Activated naive CD8-positive, alpha-beta T cell treated with anti-CD3 and anti-CD28 coated beads, Interleukin-2, amount 50 U/mL, for 24 hours (primary cell): ENCODE data around the gene METRNL.

ENCODE experiments used
- ATAC-seq: fragments of 150-1000 bp; cut with Tn5 transposase; one replicate; pipeline ENCODE4 v1.10.0; 2021
- DNase-seq: peaks from one replicate; pipeline ENCODE4 v3.0.0; 2021
- H3K27ac Mint-ChIP-seq: one replicate; pipeline ENCODE4 v1.8.0; 2021; ENCODE audit warnings: mild to moderate bottlenecking, mixed read lengths
- H3K27me3 Mint-ChIP-seq: one replicate; pipeline ENCODE4 v1.8.0; 2021; ENCODE audit warnings: mixed read lengths
- H3K36me3 Mint-ChIP-seq: one replicate; pipeline ENCODE4 v1.8.0; 2021; ENCODE audit warnings: low read depth, mixed read lengths
- H3K4me1 Mint-ChIP-seq: one replicate; pipeline ENCODE4 v1.8.0; 2021; ENCODE audit warnings: mixed read lengths
- H3K4me3 Mint-ChIP-seq: one replicate; pipeline ENCODE4 v1.8.0; 2021; ENCODE audit warnings: mild to moderate bottlenecking, moderate library complexity, mixed read lengths
- H3K9me3 Mint-ChIP-seq: one replicate; pipeline ENCODE4 v1.8.0; 2021; ENCODE audit warnings: mixed read lengths

The METRNL gene

GRCh38 chr17:83106056-83106588 lies 26.7 kb downstream of the METRNL start:
- Mint-ChIP-seq H3K27me3 (peaks cover 20% of the 10 kb centered on the region), H3K27ac (no peak overlapping the region), H3K9me3 (no peaks in the 10 kb centered on the region), H3K4me3 (no peak overlapping the region), H3K4me1 (no peaks in the 10 kb centered on the region), H3K36me3 (no peaks in the 10 kb centered on the region)
- DNase-seq = no peak
- no peak for ATAC-seq

- Mint-ChIP-seq H3K9me3 (no peaks in the 10 kb centered on the region), H3K27ac (no peak overlapping the region), H3K36me3 (no peaks in the 10 kb centered on the region), H3K4me3 (no peak overlapping the region), H3K4me1 (no peaks in the 10 kb centered on the region), H3K27me3 (peaks cover 17% of the 10 kb centered on the region)
- no peak for DNase-seq
- no peak for ATAC-seq
These were observed 27.7 kb downstream of the METRNL start for GRCh38 chr17:83106913-83107655.

- ATAC-seq = no peak
- no peak overlapping the region for H3K4me3 Mint-ChIP-seq
- DNase-seq = no peak
- no peaks in the 10 kb centered on the region for H3K9me3 Mint-ChIP-seq
- no peaks in the 10 kb centered on the region for H3K4me1 Mint-ChIP-seq
- H3K27me3 Mint-ChIP-seq = peaks cover 17% of the 10 kb centered on the region
- H3K27ac Mint-ChIP-seq = no peak overlapping the region
- H3K36me3 Mint-ChIP-seq = no peaks in the 10 kb centered on the region
These were observed 28.2 kb downstream of the METRNL start for GRCh38 chr17:83107656-83108048.

- no peaks in the 10 kb centered on the region for H3K4me1 Mint-ChIP-seq
- H3K27ac Mint-ChIP-seq = no peak overlapping the region
- no peaks in the 10 kb centered on the region for H3K9me3 Mint-ChIP-seq
- H3K36me3 Mint-ChIP-seq = no peaks in the 10 kb centered on the region
- ATAC-seq (no peak), DNase-seq (no peak)
- peaks cover 17% of the 10 kb centered on the region for H3K27me3 Mint-ChIP-seq
- no peak overlapping the region for H3K4me3 Mint-ChIP-seq
These were observed 29.3 kb downstream of the METRNL start for GRCh38 chr17:83108709-83109108.

- Mint-ChIP-seq H3K4me3 (no peak overlapping the region), H3K27me3 (peaks cover 14% of the 10 kb centered on the region), H3K27ac (no peak overlapping the region), H3K36me3 (no peaks in the 10 kb centered on the region), H3K9me3 (no peaks in the 10 kb centered on the region), H3K4me1 (no peaks in the 10 kb centered on the region)
- ATAC-seq (no peak), DNase-seq (no peak)
These were observed 30.0 kb downstream of the METRNL start for GRCh38 chr17:83109386-83109785.

- ATAC-seq = no peak
These were observed 30.6 kb downstream of the METRNL start for GRCh38 chr17:83109793-83110645.

GRCh38 chr17:83110735-83111134 lies 31.3 kb downstream of the METRNL start:
- ATAC-seq = no peak
- H3K9me3 Mint-ChIP-seq = no peaks in the 10 kb centered on the region
- no peak for DNase-seq
- no peak overlapping the region for H3K27ac Mint-ChIP-seq
- no peak overlapping the region for H3K4me3 Mint-ChIP-seq
- H3K36me3 Mint-ChIP-seq = no peaks in the 10 kb centered on the region
- H3K4me1 Mint-ChIP-seq = no peaks in the 10 kb centered on the region
- peaks cover 10% of the 10 kb centered on the region for H3K27me3 Mint-ChIP-seq

More at GRCh38 chr17:83109793-83110645, 30.6 kb downstream of the METRNL start:
- no peak overlapping the region for H3K27ac Mint-ChIP-seq
- H3K4me1 Mint-ChIP-seq = no peaks in the 10 kb centered on the region
- no peaks in the 10 kb centered on the region for H3K36me3 Mint-ChIP-seq
- H3K27me3 Mint-ChIP-seq = peaks cover 10% of the 10 kb centered on the region
- no peaks in the 10 kb centered on the region for H3K9me3 Mint-ChIP-seq
- no peak for DNase-seq
- H3K4me3 Mint-ChIP-seq = no peak overlapping the region

GRCh38 chr17:83111516-83112282 lies 32.3 kb downstream of the METRNL start:
- Mint-ChIP-seq H3K4me3 (no peak overlapping the region), H3K27ac (no peak overlapping the region), H3K4me1 (no peaks in the 10 kb centered on the region), H3K9me3 (no peaks in the 10 kb centered on the region), H3K27me3 (peaks cover 10% of the 10 kb centered on the region), H3K36me3 (no peaks in the 10 kb centered on the region)
- ATAC-seq (no peak), DNase-seq (no peak)

- Mint-ChIP-seq H3K36me3 (no peaks in the 10 kb centered on the region), H3K4me3 (no peak overlapping the region), H3K27me3 (peaks cover 7% of the 10 kb centered on the region), H3K4me1 (peaks cover 2% of the 10 kb centered on the region), H3K27ac (no peak overlapping the region), H3K9me3 (no peaks in the 10 kb centered on the region)
- DNase-seq (no peak), ATAC-seq (no peak)
These were observed 34.0 kb downstream of the METRNL start for GRCh38 chr17:83113381-83113780.

- no peak for DNase-seq
- no peak overlapping the region for H3K4me3 Mint-ChIP-seq
- H3K27ac Mint-ChIP-seq = no peak overlapping the region
- H3K9me3 Mint-ChIP-seq = no peaks in the 10 kb centered on the region
- ATAC-seq = no peak
- peaks cover 6% of the 10 kb centered on the region for H3K4me1 Mint-ChIP-seq
- peaks cover 7% of the 10 kb centered on the region for H3K27me3 Mint-ChIP-seq
- no peaks in the 10 kb centered on the region for H3K36me3 Mint-ChIP-seq
These were observed 34.4 kb downstream of the METRNL start for GRCh38 chr17:83113792-83114191.

- Mint-ChIP-seq H3K4me3 (no peak overlapping the region), H3K27me3 (peaks cover 11% of the 10 kb centered on the region), H3K27ac (no peak overlapping the region), H3K9me3 (no peaks in the 10 kb centered on the region), H3K4me1 (peaks cover 15% of the 10 kb centered on the region), H3K36me3 (no peaks in the 10 kb centered on the region)
- ATAC-seq (no peak), DNase-seq (no peak)
These were observed 35.3 kb downstream of the METRNL start for GRCh38 chr17:83114706-83115105.

GRCh38 chr17:83115202-83115651 lies 35.8 kb downstream of the METRNL start:
- Mint-ChIP-seq H3K27ac (no peak overlapping the region), H3K36me3 (no peaks in the 10 kb centered on the region), H3K9me3 (no peaks in the 10 kb centered on the region), H3K4me3 (no peak overlapping the region), H3K4me1 (peaks cover 15% of the 10 kb centered on the region), H3K27me3 (peaks cover 11% of the 10 kb centered on the region)
- DNase-seq (no peak), ATAC-seq (no peak)

- no peaks in the 10 kb centered on the region for H3K36me3 Mint-ChIP-seq
- no peak overlapping the region for H3K4me3 Mint-ChIP-seq
- no peak for DNase-seq
- H3K4me1 Mint-ChIP-seq = peaks cover 19% of the 10 kb centered on the region
- H3K27me3 Mint-ChIP-seq = peaks cover 14% of the 10 kb centered on the region
- no peak overlapping the region for H3K27ac Mint-ChIP-seq
- no peak for ATAC-seq
- no peaks in the 10 kb centered on the region for H3K9me3 Mint-ChIP-seq
These were observed 36.4 kb downstream of the METRNL start for GRCh38 chr17:83115832-83116231.

GRCh38 chr17:83116311-83116771 lies 36.9 kb downstream of the METRNL start:
- Mint-ChIP-seq H3K4me1 (peaks cover 19% of the 10 kb centered on the region), H3K9me3 (no peaks in the 10 kb centered on the region), H3K36me3 (no peaks in the 10 kb centered on the region), H3K27ac (no peak overlapping the region), H3K27me3 (peaks cover 14% of the 10 kb centered on the region), H3K4me3 (no peak overlapping the region)
- DNase-seq = no peak
- no peak for ATAC-seq
